ENCODE data around the gene WHAMM. TPM values are rescaled to one million over a fixed set of nuclear protein-coding genes. Genes with fewer than 3 reads are reported as not detected.

Gene WHAMM
- 6.4 to 6.8 TPM (median 6.7 TPM) in 5 replicates for total RNA-seq (2022; extraction: Qiagen RNA extraction; ENCODE audit: low read depth)

GRCh38 chr15:82809308-82810060 lies at the start of gene WHAMM:
Gene WHAMM (plus strand): TSS chr15:82809628. CDS start chr15:82809727, 99 bp downstream.

GRCh38 chr15:82805994-82806406 lies 3.4 kb upstream of the WHAMM start, which contains the start of gene FSD2:
Gene FSD2 (minus strand): TSS chr15:82806069. CDS start chr15:82787390, 18,679 bp downstream.

Other genes starting within 250 kb of the WHAMM start
- 2.4 to 4.4 TPM (median 3.1 TPM) in 5 replicates for gene CPEB1, start 162.3 kb upstream of the WHAMM start, total RNA-seq (2022; extraction: Qiagen RNA extraction; ENCODE audit: low read depth)
- 0.49 to 1.5 TPM (median 0.71 TPM) in 5 replicates for gene AP3B2, start 99.8 kb upstream of the WHAMM start, total RNA-seq (2022; extraction: Qiagen RNA extraction; ENCODE audit: low read depth)
- gene FSD2, start 3.6 kb upstream of the WHAMM start, total RNA-seq (2022; extraction: Qiagen RNA extraction; ENCODE audit: low read depth), result not detected in 5 replicates
- gene HOMER2, start 143.1 kb downstream of the WHAMM start, total RNA-seq (2022; extraction: Qiagen RNA extraction; ENCODE audit: low read depth), result 11.0 to 13.1 TPM (median 11.2 TPM) in 5 replicates
- gene RAMAC, start 176.6 kb downstream of the WHAMM start, total RNA-seq (2022; extraction: Qiagen RNA extraction; ENCODE audit: low read depth), result 35.7 to 58.7 TPM (median 44.8 TPM) in 5 replicates
- 38.6 to 58.6 TPM (median 48.9 TPM) in 5 replicates for gene C15orf40, start 202.0 kb downstream of the WHAMM start, total RNA-seq (2022; extraction: Qiagen RNA extraction; ENCODE audit: low read depth)

All from A549 treated with RU486 at 1 μM for 4 hours (cell line).